ENCODE results near the gene HLA-DMA. TPM values are rescaled to one million over a fixed set of nuclear protein-coding genes. Genes with fewer than 3 reads are reported as not detected.
A peak's percentile ranks its signal among the peaks of the same experiment; 100 is the strongest.

The HLA-DMA gene
- 946 TPM for polyA plus RNA-seq

- no peaks in the 10 kb centered on the region for H3K27me3 Mint-ChIP-seq
- no peaks in the 10 kb centered on the region for H3K36me3 Mint-ChIP-seq
- peak within 1 kb of the TSS; percentile 84 to 98 (median 96) for H3K27ac Mint-ChIP-seq
- no peaks in the 10 kb centered on the region for H3K9me3 Mint-ChIP-seq
- H3K4me3 Mint-ChIP-seq = peak within 1 kb of the TSS; percentile 96 to 99 (median 98)
- peaks cover 55 to 66% (median 58%) of the 10 kb centered on the region in 3 donors for H3K4me1 Mint-ChIP-seq
These were observed at the start of gene HLA-DMA for GRCh38 chr6:32952817-32953739. Gene HLA-DMA (minus strand): TSS chr6:32953097. CDS start chr6:32953036, 61 bp downstream.

GRCh38 chr6:33001685-33002084, 48.8 kb upstream of the HLA-DMA start:
- Mint-ChIP-seq H3K9me3 (no peaks in the 10 kb centered on the region), H3K4me3 (peak overlapping the region in 1 of 4 donors; percentile 42), H3K36me3 (peaks cover 2% of the 10 kb centered on the region), H3K27me3 (no peaks in the 10 kb centered on the region), H3K27ac (peak overlapping the region in 2 of 3 donors; percentile 19 to 73), H3K4me1 (peaks cover 10 to 22% (median 12%) of the 10 kb centered on the region in 3 donors)

GRCh38 chr6:33000055-33000454, 47.2 kb upstream of the HLA-DMA start:
- H3K27me3 Mint-ChIP-seq = no peaks in the 10 kb centered on the region

GRCh38 chr6:32995448-32995847, 42.6 kb upstream of the HLA-DMA start:
- Mint-ChIP-seq H3K9me3 (no peaks in the 10 kb centered on the region), H3K36me3 (no peaks in the 10 kb centered on the region), H3K27ac (no peak overlapping the region), H3K27me3 (no peaks in the 10 kb centered on the region), H3K4me1 (peaks cover 6 to 7% (median 6%) of the 10 kb centered on the region in 3 donors), H3K4me3 (no peak overlapping the region)

More at GRCh38 chr6:33000055-33000454, 47.2 kb upstream of the HLA-DMA start:
- Mint-ChIP-seq H3K9me3 (no peaks in the 10 kb centered on the region), H3K4me3 (peak overlapping the region in 2 of 4 donors; percentile 17 to 69), H3K27ac (peak overlapping the region; percentile 35 to 88 (median 56)), H3K36me3 (no peaks in the 10 kb centered on the region), H3K4me1 (peaks cover 9 to 17% (median 10%) of the 10 kb centered on the region in 3 donors)

- H3K9me3 Mint-ChIP-seq = no peaks in the 10 kb centered on the region
- H3K27me3 Mint-ChIP-seq = no peaks in the 10 kb centered on the region
- H3K4me3 Mint-ChIP-seq = no peak overlapping the region
- no peaks in the 10 kb centered on the region for H3K4me1 Mint-ChIP-seq
- no peak overlapping the region for H3K27ac Mint-ChIP-seq
- no peaks in the 10 kb centered on the region for H3K36me3 Mint-ChIP-seq
These were observed 40.6 kb upstream of the HLA-DMA start for GRCh38 chr6:32993363-32993973.

- Mint-ChIP-seq H3K36me3 (no peaks in the 10 kb centered on the region), H3K27ac (no peak overlapping the region), H3K4me3 (no peak overlapping the region), H3K9me3 (no peaks in the 10 kb centered on the region), H3K4me1 (no peaks in the 10 kb centered on the region), H3K27me3 (no peaks in the 10 kb centered on the region)
These were observed 39.1 kb upstream of the HLA-DMA start for GRCh38 chr6:32991972-32992371.

GRCh38 chr6:32989368-32989767, 36.5 kb upstream of the HLA-DMA start:
- peaks cover 4 to 5% (median 5%) of the 10 kb centered on the region in 3 donors for H3K4me1 Mint-ChIP-seq
- H3K9me3 Mint-ChIP-seq = no peaks in the 10 kb centered on the region
- no peaks in the 10 kb centered on the region for H3K27me3 Mint-ChIP-seq
- no peaks in the 10 kb centered on the region for H3K36me3 Mint-ChIP-seq
- no peak overlapping the region for H3K4me3 Mint-ChIP-seq
- H3K27ac Mint-ChIP-seq = no peak overlapping the region

GRCh38 chr6:32984622-32985389, 31.9 kb upstream of the HLA-DMA start:
- Mint-ChIP-seq H3K4me3 (peak overlapping the region in 1 of 4 donors; percentile 67), H3K27ac (peak overlapping the region in 2 of 3 donors; percentile 15 to 87), H3K36me3 (no peaks in the 10 kb centered on the region), H3K9me3 (no peaks in the 10 kb centered on the region), H3K4me1 (peaks cover 19 to 29% (median 25%) of the 10 kb centered on the region in 3 donors), H3K27me3 (no peaks in the 10 kb centered on the region)

- Mint-ChIP-seq H3K36me3 (no peaks in the 10 kb centered on the region), H3K9me3 (no peaks in the 10 kb centered on the region), H3K27ac (peak overlapping the region; percentile 15 to 87 (median 20)), H3K4me1 (peaks cover 19 to 29% (median 25%) of the 10 kb centered on the region in 3 donors), H3K4me3 (no peak overlapping the region), H3K27me3 (no peaks in the 10 kb centered on the region)
These were observed 31.2 kb upstream of the HLA-DMA start for GRCh38 chr6:32983964-32984621.

GRCh38 chr6:32983493-32983848, 30.6 kb upstream of the HLA-DMA start:
- Mint-ChIP-seq H3K27ac (peak overlapping the region in 2 of 3 donors; percentile 26 to 60), H3K4me1 (peaks cover 19 to 32% (median 26%) of the 10 kb centered on the region in 3 donors), H3K27me3 (no peaks in the 10 kb centered on the region), H3K9me3 (no peaks in the 10 kb centered on the region), H3K36me3 (no peaks in the 10 kb centered on the region), H3K4me3 (no peak overlapping the region)

- H3K27ac Mint-ChIP-seq = peak overlapping the region in 2 of 3 donors; percentile 26 to 60
- H3K4me1 Mint-ChIP-seq = peaks cover 21 to 33% (median 30%) of the 10 kb centered on the region in 3 donors
- H3K4me3 Mint-ChIP-seq = peak overlapping the region in 1 of 4 donors; percentile 4
- no peaks in the 10 kb centered on the region for H3K36me3 Mint-ChIP-seq
- no peaks in the 10 kb centered on the region for H3K27me3 Mint-ChIP-seq
- no peaks in the 10 kb centered on the region for H3K9me3 Mint-ChIP-seq
These were observed 30.0 kb upstream of the HLA-DMA start for GRCh38 chr6:32982702-32983492.

- Mint-ChIP-seq H3K4me1 (peaks cover 21 to 39% (median 36%) of the 10 kb centered on the region in 3 donors), H3K9me3 (no peaks in the 10 kb centered on the region), H3K27ac (peak overlapping the region in 2 of 3 donors; percentile 26 to 31), H3K27me3 (no peaks in the 10 kb centered on the region), H3K4me3 (peak overlapping the region in 1 of 4 donors; percentile 4), H3K36me3 (no peaks in the 10 kb centered on the region)
These were observed 29.3 kb upstream of the HLA-DMA start for GRCh38 chr6:32982084-32982701.

- H3K4me1 Mint-ChIP-seq = peaks cover 29 to 46% (median 44%) of the 10 kb centered on the region in 3 donors
- no peaks in the 10 kb centered on the region for H3K9me3 Mint-ChIP-seq
- H3K27me3 Mint-ChIP-seq = no peaks in the 10 kb centered on the region
- no peak overlapping the region for H3K4me3 Mint-ChIP-seq
- H3K36me3 Mint-ChIP-seq = no peaks in the 10 kb centered on the region
- H3K27ac Mint-ChIP-seq = peak overlapping the region in 1 of 3 donors; percentile 83
These were observed 27.7 kb upstream of the HLA-DMA start for GRCh38 chr6:32980488-32981038.

Data from IgD-negative memory B cell (primary cell).